SK-N-SH treated with all-trans-retinoic acid at 6 μM for 48 hours (cell line): ENCODE data around the gene ESPL1.

ENCODE experiments used
- ATAC-seq: fragments of 200-7000 bp; cut with Tn5 transposase; 3 replicates; pipeline ENCODE4 v1.9.1; 2020; ENCODE audit warnings: mild to moderate bottlenecking, moderate library complexity
- ARNTL ChIP-seq: fragments of 450-650 bp; formaldehyde crosslinking; IDR thresholded peaks from 2 replicates; pipeline ENCODE4 v1.5.0; 2020; ENCODE audit warnings: low read depth, mild to moderate bottlenecking, moderate library complexity, borderline replicate concordance
- CREB5 ChIP-seq: fragments of 250-450 bp; sonication (Bioruptor Pico); IDR thresholded peaks from 2 replicates; pipeline ENCODE4 v1.5.1; 2020; ENCODE audit warnings: low read depth, mild to moderate bottlenecking, moderate library complexity
- CSDC2 ChIP-seq: fragments of 250-450 bp; sonication (Bioruptor Pico); IDR thresholded peaks from 2 replicates; pipeline ENCODE4 v1.5.0; 2020; ENCODE audit warnings: mild to moderate bottlenecking, moderate library complexity
- ISL1 ChIP-seq: fragments of 250-450 bp; sonication (Bioruptor Pico); IDR thresholded peaks from 2 replicates; pipeline ENCODE4 v2.1.2; 2022; ENCODE audit warnings: mild to moderate bottlenecking, moderate library complexity
- OSR1 ChIP-seq: fragments of 250-450 bp; sonication (Bioruptor Pico); IDR thresholded peaks from 2 replicates; pipeline ENCODE4 v1.8.0; 2022; ENCODE audit warnings: moderate library complexity, mild to moderate bottlenecking, inconsistent platforms
- PATZ1 ChIP-seq: fragments of 250-450 bp; sonication (Bioruptor Pico); IDR thresholded peaks from 2 replicates; pipeline ENCODE4 v1.8.0; 2020; ENCODE audit warnings: mild to moderate bottlenecking, moderate library complexity, borderline replicate concordance
- POU6F1 ChIP-seq: fragments of 250-450 bp; sonication (Bioruptor Pico); IDR thresholded peaks from 2 replicates; pipeline ENCODE4 v1.8.0; 2021; ENCODE audit warnings: low read depth, mild to moderate bottlenecking, moderate library complexity, borderline replicate concordance
- RARB ChIP-seq: fragments of 250-450 bp; sonication (Bioruptor Pico); IDR thresholded peaks from 2 replicates; pipeline ENCODE4 v1.8.0; 2021; ENCODE audit warnings: mild to moderate bottlenecking, moderate library complexity
- TOX ChIP-seq: fragments of 250-450 bp; sonication (Bioruptor Pico); IDR thresholded peaks from 2 replicates; pipeline ENCODE4 v1.8.0; 2021; ENCODE audit warnings: mild to moderate bottlenecking, moderate library complexity, borderline replicate concordance
- ZNF565 ChIP-seq: fragments of 450-650 bp; formaldehyde crosslinking; conservative IDR thresholded peaks from 2 replicates; pipeline ENCODE4 v1.5.0; 2020; ENCODE audit warnings: low read depth, mild to moderate bottlenecking, moderate library complexity
- ZNF70 ChIP-seq: fragments of 450-650 bp; formaldehyde crosslinking; IDR thresholded peaks from 2 replicates; pipeline ENCODE4 v1.5.0; 2020; ENCODE audit warnings: mild to moderate bottlenecking, moderate library complexity
- ZNF8 ChIP-seq: fragments of 450-650 bp; formaldehyde crosslinking; IDR thresholded peaks from 2 replicates; pipeline ENCODE4 v1.5.0; 2020; ENCODE audit warnings: mild to moderate bottlenecking, moderate library complexity
- TF ChIP-seq, protein P1 (sequence below): fragments of 250-450 bp; sonication (Bioruptor Pico); IDR thresholded peaks from 2 replicates; pipeline ENCODE4 v1.5.1; 2021; ENCODE audit warnings: mild to moderate bottlenecking, moderate library complexity

The ESPL1 gene

GRCh38 chr12:53234271-53234914 lies 33.7 kb upstream of the ESPL1 start (continued):
- no peak for TF ChIP-seq PATZ1
- TF ChIP-seq CREB5 (CRISPR knock-in tag) = no peak
- TF ChIP-seq CSDC2 (CRISPR knock-in tag) = no peak
- TF ChIP-seq ZNF565 (CRISPR knock-in tag) = no peak
- no peak for TF ChIP-seq ISL1
- TF ChIP-seq ZNF8 (CRISPR knock-in tag) = no peak
- no peak for TF ChIP-seq ZNF70 (CRISPR knock-in tag)
- no peak for TF ChIP-seq OSR1 (CRISPR knock-in tag)
- no peak for TF ChIP-seq ARNTL (CRISPR knock-in tag)

GRCh38 chr12:53235164-53235563 lies 32.9 kb upstream of the ESPL1 start:
- no peak for ATAC-seq
- TF ChIP-seq PATZ1 = no peak

GRCh38 chr12:53235742-53236442 lies 32.2 kb upstream of the ESPL1 start:
- TF ChIP-seq CREB5 (CRISPR knock-in tag) = no peak
- no peak for TF ChIP-seq ARNTL (CRISPR knock-in tag)
- TF ChIP-seq TOX = no peak
- TF ChIP-seq PATZ1 = no peak
- TF ChIP-seq, protein P1, sequence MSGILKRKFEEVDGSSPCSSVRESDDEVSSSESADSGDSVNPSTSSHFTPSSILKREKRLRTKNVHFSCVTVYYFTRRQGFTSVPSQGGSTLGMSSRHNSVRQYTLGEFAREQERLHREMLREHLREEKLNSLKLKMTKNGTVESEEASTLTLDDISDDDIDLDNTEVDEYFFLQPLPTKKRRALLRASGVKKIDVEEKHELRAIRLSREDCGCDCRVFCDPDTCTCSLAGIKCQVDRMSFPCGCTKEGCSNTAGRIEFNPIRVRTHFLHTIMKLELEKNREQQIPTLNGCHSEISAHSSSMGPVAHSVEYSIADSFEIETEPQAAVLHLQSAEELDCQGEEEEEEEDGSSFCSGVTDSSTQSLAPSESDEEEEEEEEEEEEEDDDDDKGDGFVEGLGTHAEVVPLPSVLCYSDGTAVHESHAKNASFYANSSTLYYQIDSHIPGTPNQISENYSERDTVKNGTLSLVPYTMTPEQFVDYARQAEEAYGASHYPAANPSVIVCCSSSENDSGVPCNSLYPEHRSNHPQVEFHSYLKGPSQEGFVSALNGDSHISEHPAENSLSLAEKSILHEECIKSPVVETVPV (CRISPR knock-in tag) = no peak
- ATAC-seq = no peak

DNA sequence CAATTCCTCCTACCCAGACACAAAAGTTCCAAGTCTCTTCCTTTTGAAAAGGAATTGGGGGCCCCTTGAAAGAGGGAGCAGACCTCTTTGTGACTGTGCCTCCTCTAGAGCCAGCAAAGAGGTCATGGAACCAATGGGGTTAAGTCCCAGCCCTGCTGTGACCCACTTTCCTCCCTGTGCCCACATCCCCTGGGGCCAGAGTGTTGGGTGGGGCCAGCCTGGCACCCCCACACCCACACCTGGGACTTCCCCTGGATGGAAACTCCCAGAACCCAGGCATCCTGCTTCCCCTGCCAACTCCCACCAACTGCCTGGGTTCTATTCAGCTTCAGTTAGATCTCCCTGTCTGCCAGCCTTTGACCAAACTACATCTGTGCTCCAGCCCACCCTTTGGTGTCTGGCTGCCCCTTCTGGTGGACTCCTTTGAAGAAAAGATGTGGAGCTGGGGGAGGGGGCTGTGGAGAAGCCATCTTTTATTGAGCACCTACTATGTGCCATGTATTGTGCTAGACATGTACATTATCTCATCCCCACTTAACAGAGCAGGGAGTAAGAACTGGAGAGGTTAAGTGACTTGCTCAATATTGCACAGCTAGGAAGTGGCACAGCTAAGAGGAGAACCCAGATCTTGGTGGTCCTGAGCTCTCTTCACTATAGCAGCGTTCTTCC lies 31.5 kb upstream of the ESPL1 start:
- ATAC-seq = no peak
- no peak for TF ChIP-seq ZNF565 (CRISPR knock-in tag)

GRCh38 chr12:53239643-53240258 lies 28.3 kb upstream of the ESPL1 start:
- no peak for ATAC-seq
- no peak for TF ChIP-seq POU6F1 (CRISPR knock-in tag)
- TF ChIP-seq PATZ1 = no peak
- no peak for TF ChIP-seq RARB
- no peak for TF ChIP-seq ZNF565 (CRISPR knock-in tag)
- no peak for TF ChIP-seq ZNF8 (CRISPR knock-in tag)
- no peak for TF ChIP-seq CREB5 (CRISPR knock-in tag)
